SK-N-SH treated with all-trans-retinoic acid at 6 μM for 48 hours (cell line): ENCODE results near the gene SOX6.

Experiments used
- ATAC-seq: fragments of 200-7000 bp; cut with Tn5 transposase; 3 replicates; pipeline ENCODE4 v1.9.1; 2020; ENCODE audit warnings: mild to moderate bottlenecking, moderate library complexity
- ARNTL ChIP-seq: fragments of 450-650 bp; formaldehyde crosslinking; IDR thresholded peaks from 2 replicates; pipeline ENCODE4 v1.5.0; 2020; ENCODE audit warnings: low read depth, mild to moderate bottlenecking, moderate library complexity, borderline replicate concordance
- CREB5 ChIP-seq: fragments of 250-450 bp; sonication (Bioruptor Pico); IDR thresholded peaks from 2 replicates; pipeline ENCODE4 v1.5.1; 2020; ENCODE audit warnings: low read depth, mild to moderate bottlenecking, moderate library complexity
- CSDC2 ChIP-seq: fragments of 250-450 bp; sonication (Bioruptor Pico); IDR thresholded peaks from 2 replicates; pipeline ENCODE4 v1.5.0; 2020; ENCODE audit warnings: mild to moderate bottlenecking, moderate library complexity
- CSRNP3 ChIP-seq: fragments of 250-450 bp; sonication (Bioruptor Pico); IDR thresholded peaks from 2 replicates; pipeline ENCODE4 v1.5.1; 2021; ENCODE audit warnings: mild to moderate bottlenecking, moderate library complexity
- ESRRG ChIP-seq: fragments of 250-450 bp; sonication (Bioruptor Pico); IDR thresholded peaks from 2 replicates; pipeline ENCODE4 v1.6.1; 2021; ENCODE audit warnings: mild to moderate bottlenecking
- GLIS3 ChIP-seq: fragments of 250-450 bp; sonication (Bioruptor Pico); IDR thresholded peaks from 2 replicates; pipeline ENCODE4 v1.5.0; 2020; ENCODE audit warnings: mild to moderate bottlenecking, moderate library complexity
- ISL1 ChIP-seq: fragments of 250-450 bp; sonication (Bioruptor Pico); IDR thresholded peaks from 2 replicates; pipeline ENCODE4 v2.1.2; 2022; ENCODE audit warnings: mild to moderate bottlenecking, moderate library complexity
- OSR1 ChIP-seq: fragments of 250-450 bp; sonication (Bioruptor Pico); IDR thresholded peaks from 2 replicates; pipeline ENCODE4 v1.8.0; 2022; ENCODE audit warnings: moderate library complexity, mild to moderate bottlenecking, inconsistent platforms
- PATZ1 ChIP-seq: fragments of 250-450 bp; sonication (Bioruptor Pico); IDR thresholded peaks from 2 replicates; pipeline ENCODE4 v1.8.0; 2020; ENCODE audit warnings: mild to moderate bottlenecking, moderate library complexity, borderline replicate concordance
- POU6F1 ChIP-seq: fragments of 250-450 bp; sonication (Bioruptor Pico); IDR thresholded peaks from 2 replicates; pipeline ENCODE4 v1.8.0; 2021; ENCODE audit warnings: low read depth, mild to moderate bottlenecking, moderate library complexity, borderline replicate concordance
- PPARA ChIP-seq: fragments of 250-450 bp; sonication (Bioruptor Pico); IDR thresholded peaks from 2 replicates; pipeline ENCODE4 v1.5.0; 2020; ENCODE audit warnings: mild to moderate bottlenecking, borderline replicate concordance
- RARB ChIP-seq: fragments of 250-450 bp; sonication (Bioruptor Pico); IDR thresholded peaks from 2 replicates; pipeline ENCODE4 v1.8.0; 2021; ENCODE audit warnings: mild to moderate bottlenecking, moderate library complexity
- SNAI2 ChIP-seq: fragments of 250-450 bp; sonication (Bioruptor Pico); IDR thresholded peaks from 2 replicates; pipeline ENCODE4 v1.5.0; 2020; ENCODE audit warnings: mild to moderate bottlenecking, moderate library complexity
- TCF4 ChIP-seq: fragments of 250-450 bp; sonication (Bioruptor Pico); IDR thresholded peaks from 2 replicates; pipeline ENCODE4 v1.8.0; 2021; ENCODE audit warnings: mild to moderate bottlenecking, moderate library complexity, borderline replicate concordance
- TOX ChIP-seq: fragments of 250-450 bp; sonication (Bioruptor Pico); IDR thresholded peaks from 2 replicates; pipeline ENCODE4 v1.8.0; 2021; ENCODE audit warnings: mild to moderate bottlenecking, moderate library complexity, borderline replicate concordance
- ZC3H10 ChIP-seq: fragments of 250-450 bp; sonication (Bioruptor Pico); IDR thresholded peaks from 2 replicates; pipeline ENCODE4 v1.5.1; 2021; ENCODE audit warnings: mild to moderate bottlenecking, moderate library complexity
- ZFP3 ChIP-seq: fragments of 250-450 bp; sonication (Bioruptor Pico); IDR thresholded peaks from 2 replicates; pipeline ENCODE4 v1.5.0; 2020; ENCODE audit warnings: mild to moderate bottlenecking, moderate library complexity
- ZFP30 ChIP-seq: fragments of 450-650 bp; formaldehyde crosslinking; IDR thresholded peaks from 2 replicates; pipeline ENCODE4 v1.5.0; 2022; ENCODE audit warnings: mild to moderate bottlenecking, moderate library complexity
- ZNF70 ChIP-seq: fragments of 450-650 bp; formaldehyde crosslinking; IDR thresholded peaks from 2 replicates; pipeline ENCODE4 v1.5.0; 2020; ENCODE audit warnings: mild to moderate bottlenecking, moderate library complexity
- ZNF8 ChIP-seq: fragments of 450-650 bp; formaldehyde crosslinking; IDR thresholded peaks from 2 replicates; pipeline ENCODE4 v1.5.0; 2020; ENCODE audit warnings: mild to moderate bottlenecking, moderate library complexity

SOX6 gene

GRCh38 chr11:16299884-16300782 is 56.2 kb downstream of the SOX6 start:
- no peak for ATAC-seq
- no peak for TF ChIP-seq ZFP30 (CRISPR knock-in tag)
- no peak for TF ChIP-seq CSRNP3 (CRISPR knock-in tag)
- TF ChIP-seq ESRRG (CRISPR knock-in tag) = no peak
- TF ChIP-seq ZC3H10 (CRISPR knock-in tag) = no peak
- TF ChIP-seq SNAI2 (CRISPR knock-in tag) = no peak
- no peak for TF ChIP-seq POU6F1
- no peak for TF ChIP-seq ZFP3 (CRISPR knock-in tag)
- TF ChIP-seq PPARA (CRISPR knock-in tag) = no peak
- no peak for TF ChIP-seq OSR1 (CRISPR knock-in tag)
- no peak for TF ChIP-seq RARB
- TF ChIP-seq ISL1 = no peak
- no peak for TF ChIP-seq PATZ1 (CRISPR knock-in tag)
- TF ChIP-seq GLIS3 (CRISPR knock-in tag) = no peak
- no peak for TF ChIP-seq TCF4
- no peak for TF ChIP-seq ZNF8 (CRISPR knock-in tag)
- TF ChIP-seq ZNF70 (CRISPR knock-in tag) = no peak
- TF ChIP-seq ARNTL (CRISPR knock-in tag) = no peak
- no peak for TF ChIP-seq CSDC2

- TF ChIP-seq CSRNP3 (CRISPR knock-in tag) = no peak
- no peak for TF ChIP-seq PPARA (CRISPR knock-in tag)
- TF ChIP-seq GLIS3 (CRISPR knock-in tag) = no peak
- TF ChIP-seq PATZ1 (CRISPR knock-in tag) = no peak
- no peak for ATAC-seq
These were observed 57.0 kb downstream of the SOX6 start for GRCh38 chr11:16299390-16299789.

DNA sequence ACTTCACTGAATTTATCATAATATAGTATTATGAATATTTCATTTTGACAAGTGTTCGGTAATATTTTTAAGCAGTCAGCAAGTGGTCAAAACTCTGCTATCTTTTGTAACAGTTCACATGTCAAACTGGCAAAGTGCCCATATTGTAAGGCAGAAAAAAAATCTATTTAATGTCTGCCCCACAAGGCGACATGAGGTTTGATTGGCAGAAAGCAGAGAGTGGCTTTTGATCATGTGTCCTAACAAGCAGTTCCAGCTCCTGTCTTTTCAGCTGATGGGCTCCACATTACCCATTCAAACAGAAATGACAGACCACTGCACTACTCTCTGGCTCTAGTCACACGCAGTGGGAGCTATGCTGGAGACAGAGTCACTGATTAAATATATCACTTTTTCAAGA is 59.0 kb downstream of the SOX6 start:
- TF ChIP-seq ISL1 = no peak

DNA sequence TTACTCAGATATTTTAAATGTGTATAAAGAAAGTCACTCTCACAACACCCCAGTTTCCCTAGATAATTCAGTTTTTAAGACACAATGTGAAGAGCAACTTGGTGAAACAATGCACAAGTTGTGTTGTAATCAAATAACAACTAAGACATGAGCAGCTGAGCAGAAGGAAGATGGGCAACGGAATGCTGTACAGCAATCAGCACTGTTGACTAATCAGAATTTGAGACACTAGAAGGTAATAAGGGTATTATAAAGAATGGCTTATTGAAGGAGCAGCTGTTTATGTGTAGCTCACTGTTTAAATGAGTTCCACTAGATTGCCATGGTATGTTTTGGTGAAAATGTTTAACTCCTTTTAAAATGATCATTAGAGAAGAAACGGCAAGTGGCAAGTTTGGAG is 60.1 kb downstream of the SOX6 start:
- no peak for ATAC-seq
- TF ChIP-seq ZFP3 (CRISPR knock-in tag) (no peak), CREB5 (CRISPR knock-in tag) (no peak), PATZ1 (CRISPR knock-in tag) (no peak), TOX (no peak), ESRRG (CRISPR knock-in tag) (no peak), CSRNP3 (CRISPR knock-in tag) (no peak), PPARA (CRISPR knock-in tag) (no peak), RARB (no peak)

More for the DNA sequence above, 59.0 kb downstream of the SOX6 start:
- no peak for ATAC-seq
